T47D (cell line): ENCODE data around the gene HRH1.

ENCODE experiments used
- DNase-seq, 2 experiments: peaks; one replicate each; pipeline versions ENCODE4 v3.0.0 to v3.0.0-alpha.2; 2011 to 2012; ENCODE audit warnings: low read depth in 1 of 2, low spot score in 1 of 2
- JUND ChIP-seq: IDR thresholded peaks from 2 replicates; pipeline ENCODE4 v1.6.1; 2012; ENCODE audit warnings: low read depth
- in situ Hi-C: cut with HindIII; loops from 2 replicates; pipeline ENCODE4 v1.10.0; 2016; ENCODE audit warnings: low sequenced_read_pairs, low pct_unique_long_range_greater_than_20kb

The HRH1 gene

GRCh38 chr3:11235385-11235784, 81.1 kb downstream of the HRH1 start:
- in situ Hi-C loops, result no loop called here
- no peak for DNase-seq
- TF ChIP-seq JUND, result no peak

GRCh38 chr3:11236588-11237461, 82.5 kb downstream of the HRH1 start:
- no peak for TF ChIP-seq JUND
- in situ Hi-C loops, result no loop called here
- DNase-seq, result peak in 1 of 2 experiments; percentile 82

- DNase-seq, result no peak
- in situ Hi-C loops, result no loop called here
- TF ChIP-seq JUND, result no peak
These were observed 83.8 kb downstream of the HRH1 start for GRCh38 chr3:11238060-11238459.

- no peak for DNase-seq
- TF ChIP-seq JUND, result no peak
- in situ Hi-C loops, result no loop called here
These were observed 84.6 kb downstream of the HRH1 start for GRCh38 chr3:11238880-11239279.

- no peak for TF ChIP-seq JUND
- in situ Hi-C loops, result no loop called here
- no peak for DNase-seq
These were observed 85.5 kb downstream of the HRH1 start for GRCh38 chr3:11239796-11240195.

- in situ Hi-C loops, result no loop called here
- TF ChIP-seq JUND, result no peak
- DNase-seq, result no peak
These were observed 86.2 kb downstream of the HRH1 start for GRCh38 chr3:11240496-11240895.

- in situ Hi-C loops, result no loop called here
- no peak for TF ChIP-seq JUND
- DNase-seq, result peak in 1 of 2 experiments; percentile 29
These were observed 89.9 kb downstream of the HRH1 start for GRCh38 chr3:11244121-11244677.

- TF ChIP-seq JUND, result no peak
- DNase-seq, result no peak
- in situ Hi-C loops, result no loop called here
These were observed 91.0 kb downstream of the HRH1 start for GRCh38 chr3:11245276-11245675.

GRCh38 chr3:11245827-11246662, 91.8 kb downstream of the HRH1 start:
- no peak for TF ChIP-seq JUND
- in situ Hi-C loops, result no loop called here
- DNase-seq, result no peak

- DNase-seq, result no peak
- in situ Hi-C loops, result no loop called here
- TF ChIP-seq JUND, result no peak
These were observed 92.3 kb downstream of the HRH1 start for GRCh38 chr3:11246663-11246970.

GRCh38 chr3:11247362-11247761, 93.1 kb downstream of the HRH1 start:
- DNase-seq, result no peak
- TF ChIP-seq JUND, result no peak
- in situ Hi-C loops, result no loop called here

GRCh38 chr3:11248596-11248995, 94.3 kb downstream of the HRH1 start:
- in situ Hi-C loops, result no loop called here
- no peak for TF ChIP-seq JUND

More at GRCh38 chr3:11248596-11248995, 94.3 kb downstream of the HRH1 start:
- DNase-seq, result no peak
